ENCODE results near the gene CLK2. TPM values are rescaled to one million over a fixed set of nuclear protein-coding genes. Genes with fewer than 3 reads are reported as not detected.

CLK2 gene
- total RNA-seq, 2 donors from 2014 or later: 87.7 to 131 TPM

- Mint-ChIP-seq H3K4me3 (no peak overlapping the region), H3K36me3 (ENCODE audit: low read depth) (no peaks in the 10 kb centered on the region), H3K27ac (no peak overlapping the region), H3K27me3 (no peaks in the 10 kb centered on the region), H3K4me1 (no peaks in the 10 kb centered on the region), H3K9me3 (no peaks in the 10 kb centered on the region)
- ATAC-seq (replicated peaks): no peak
Measured at GRCh38 chr1:155285631-155286044, 12.3 kb upstream of the CLK2 start.

DNA sequence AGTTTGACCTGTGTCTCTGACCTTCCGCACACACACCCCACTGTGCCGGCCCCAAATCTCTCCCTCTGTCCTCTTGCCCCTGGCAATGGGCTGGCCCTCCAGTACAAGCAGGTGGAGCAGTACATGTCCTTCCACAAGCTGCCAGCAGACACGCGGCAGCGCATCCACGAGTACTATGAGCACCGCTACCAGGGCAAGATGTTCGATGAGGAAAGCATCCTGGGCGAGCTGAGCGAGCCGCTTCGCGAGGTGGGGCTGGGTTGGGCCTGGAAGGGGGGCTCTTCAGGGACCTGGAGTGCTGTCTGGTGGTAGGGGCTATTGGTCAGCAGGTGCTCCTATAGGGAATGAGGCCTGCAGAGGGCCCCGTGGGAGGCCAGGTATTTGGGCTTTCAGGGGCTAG, 11.8 kb upstream of the CLK2 start:
- H3K27ac Mint-ChIP-seq: no peak overlapping the region
- no peak overlapping the region for H3K4me3 Mint-ChIP-seq
- no peaks in the 10 kb centered on the region for H3K9me3 Mint-ChIP-seq
- H3K4me1 Mint-ChIP-seq: no peaks in the 10 kb centered on the region
- no peak for ATAC-seq (replicated peaks)
- H3K27me3 Mint-ChIP-seq: no peaks in the 10 kb centered on the region
- no peaks in the 10 kb centered on the region for H3K36me3 Mint-ChIP-seq (ENCODE audit: low read depth)

DNA sequence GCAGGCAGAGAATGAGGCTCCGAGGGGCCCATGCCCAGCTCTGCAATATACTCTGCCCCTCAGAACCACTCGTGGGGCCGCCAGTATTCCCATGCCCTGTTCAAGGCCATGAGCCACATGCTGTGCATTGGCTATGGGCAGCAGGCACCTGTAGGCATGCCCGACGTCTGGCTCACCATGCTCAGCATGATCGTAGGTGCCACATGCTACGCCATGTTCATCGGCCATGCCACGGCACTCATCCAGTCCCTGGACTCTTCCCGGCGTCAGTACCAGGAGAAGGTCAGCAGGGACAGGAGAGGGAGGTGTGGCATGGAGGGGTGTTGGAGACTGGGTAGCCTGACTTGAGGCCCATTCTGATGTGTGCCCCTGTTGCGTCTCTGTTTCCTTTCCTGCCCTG, 11.2 kb upstream of the CLK2 start:
- Mint-ChIP-seq H3K27me3 (no peaks in the 10 kb centered on the region), H3K4me1 (peaks cover 2% of the 10 kb centered on the region), H3K36me3 (ENCODE audit: low read depth) (no peaks in the 10 kb centered on the region), H3K27ac (no peak overlapping the region), H3K9me3 (no peaks in the 10 kb centered on the region), H3K4me3 (no peak overlapping the region)
- ATAC-seq (replicated peaks): no peak

DNA sequence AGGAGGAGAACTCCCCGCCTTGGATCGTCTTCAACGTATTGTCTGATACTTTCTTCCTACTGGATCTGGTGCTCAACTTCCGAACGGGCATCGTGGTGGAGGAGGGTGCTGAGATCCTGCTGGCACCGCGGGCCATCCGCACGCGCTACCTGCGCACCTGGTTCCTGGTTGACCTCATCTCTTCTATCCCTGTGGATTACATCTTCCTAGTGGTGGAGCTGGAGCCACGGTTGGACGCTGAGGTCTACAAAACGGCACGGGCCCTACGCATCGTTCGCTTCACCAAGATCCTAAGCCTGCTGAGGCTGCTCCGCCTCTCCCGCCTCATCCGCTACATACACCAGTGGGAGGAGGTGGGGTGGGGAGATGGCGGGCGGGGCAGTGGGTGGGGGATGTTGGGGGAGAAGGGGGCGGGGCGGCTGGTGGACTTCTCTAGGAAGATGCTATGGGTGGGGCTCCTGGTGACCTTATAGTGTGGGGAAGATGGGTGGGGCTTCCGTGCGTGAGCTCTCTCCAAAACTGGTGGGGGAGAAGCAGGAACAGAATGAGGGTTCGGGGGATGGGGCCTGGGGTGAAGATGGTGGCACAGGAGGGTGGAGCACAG, 9.3 kb upstream of the CLK2 start:
- Mint-ChIP-seq H3K27me3 (no peaks in the 10 kb centered on the region), H3K9me3 (no peaks in the 10 kb centered on the region), H3K4me3 (no peak overlapping the region), H3K36me3 (ENCODE audit: low read depth) (no peaks in the 10 kb centered on the region), H3K4me1 (peaks cover 11% of the 10 kb centered on the region), H3K27ac (no peak overlapping the region)
- no peak for ATAC-seq (replicated peaks)

- Mint-ChIP-seq H3K4me3 (peak overlapping the region; percentile 75), H3K9me3 (no peaks in the 10 kb centered on the region), H3K27ac (no peak overlapping the region), H3K4me1 (peaks cover 21% of the 10 kb centered on the region), H3K27me3 (no peaks in the 10 kb centered on the region), H3K36me3 (ENCODE audit: low read depth) (no peaks in the 10 kb centered on the region)
- ATAC-seq (replicated peaks): no peak
Measured at GRCh38 chr1:155279268-155279667, 6.0 kb upstream of the CLK2 start.

GRCh38 chr1:155278689-155279160, 5.4 kb upstream of the CLK2 start:
- H3K36me3 Mint-ChIP-seq (ENCODE audit: low read depth): no peaks in the 10 kb centered on the region
- no peak for ATAC-seq (replicated peaks)
- no peak overlapping the region for H3K27ac Mint-ChIP-seq
- peak overlapping the region; percentile 75 for H3K4me3 Mint-ChIP-seq
- no peaks in the 10 kb centered on the region for H3K27me3 Mint-ChIP-seq
- no peaks in the 10 kb centered on the region for H3K9me3 Mint-ChIP-seq
- H3K4me1 Mint-ChIP-seq: peaks cover 21% of the 10 kb centered on the region

DNA sequence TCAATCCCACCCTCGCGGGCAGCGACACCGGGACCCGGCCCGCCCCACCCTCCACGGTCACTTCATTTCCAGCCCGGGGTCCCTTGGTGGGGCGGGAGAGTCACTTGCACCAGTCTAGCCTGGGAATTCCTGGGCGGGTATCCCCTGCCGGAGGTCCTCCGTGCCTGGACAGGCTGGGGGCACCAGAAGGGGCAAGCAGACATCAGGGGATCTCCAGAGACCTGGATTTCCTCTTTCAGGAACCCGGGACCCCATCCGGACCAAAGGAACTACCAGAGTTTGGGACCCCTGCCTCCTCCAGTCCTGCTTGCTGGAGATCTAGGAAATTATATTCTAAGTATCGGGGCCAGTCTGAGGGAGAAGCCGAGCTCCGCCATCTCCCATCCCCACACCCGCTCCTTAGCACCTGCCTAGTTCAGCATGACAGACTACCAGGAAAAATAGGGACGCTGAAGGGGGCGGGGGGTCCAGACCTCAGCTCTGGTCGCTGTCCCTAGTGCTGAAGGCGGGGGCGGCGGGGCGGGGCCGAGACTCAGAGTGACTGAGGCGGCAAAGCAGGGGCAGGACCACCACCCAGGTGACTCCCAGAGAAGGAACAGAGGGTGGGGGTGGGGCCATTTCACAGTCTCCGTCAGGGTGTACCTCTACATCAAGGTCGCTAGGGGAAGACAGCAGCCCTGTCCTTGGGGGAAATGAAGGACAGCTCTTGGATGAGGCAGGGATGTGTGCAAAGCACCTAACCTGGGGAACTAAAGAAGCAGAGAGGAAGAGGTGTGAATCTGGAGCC, 4.8 kb upstream of the CLK2 start:
- H3K27ac Mint-ChIP-seq: no peak overlapping the region
- H3K4me3 Mint-ChIP-seq: peak overlapping the region; percentile 75
- H3K9me3 Mint-ChIP-seq: no peaks in the 10 kb centered on the region
- peak; percentile 12 for ATAC-seq (replicated peaks)
- H3K27me3 Mint-ChIP-seq: no peaks in the 10 kb centered on the region
- peaks cover 21% of the 10 kb centered on the region for H3K4me1 Mint-ChIP-seq
- peaks cover 6% of the 10 kb centered on the region for H3K36me3 Mint-ChIP-seq (ENCODE audit: low read depth)

GRCh38 chr1:155277070-155277901, 4.0 kb upstream of the CLK2 start, which contains the start of gene HCN3:
TSS of gene HCN3 (plus strand) at chr1:155277463. CDS start at chr1:155277591, 128 bp downstream.
- Mint-ChIP-seq H3K4me3 (peak within 1 kb of the TSS; percentile 75), H3K27ac (no peak within 1 kb of the TSS), H3K27me3 (no peaks in the 10 kb centered on the region), H3K36me3 (ENCODE audit: low read depth) (peaks cover 14% of the 10 kb centered on the region), H3K4me1 (peaks cover 25% of the 10 kb centered on the region), H3K9me3 (no peaks in the 10 kb centered on the region)
- peak; percentile 76 for ATAC-seq (replicated peaks)

GRCh38 chr1:155272466-155273342, 600 bp downstream of the CLK2 start:
- Mint-ChIP-seq H3K4me3 (peak overlapping the region; percentile 91), H3K9me3 (no peaks in the 10 kb centered on the region), H3K27me3 (no peaks in the 10 kb centered on the region), H3K4me1 (peaks cover 20% of the 10 kb centered on the region), H3K27ac (peak overlapping the region; percentile 88), H3K36me3 (ENCODE audit: low read depth) (peaks cover 60% of the 10 kb centered on the region)
- peak; percentile 54 for ATAC-seq (replicated peaks)

GRCh38 chr1:155269381-155269780, 3.9 kb downstream of the CLK2 start:
- peaks cover 14% of the 10 kb centered on the region for H3K4me1 Mint-ChIP-seq
- no peak for ATAC-seq (replicated peaks)
- H3K27me3 Mint-ChIP-seq: no peaks in the 10 kb centered on the region
- no peak overlapping the region for H3K4me3 Mint-ChIP-seq
- H3K36me3 Mint-ChIP-seq (ENCODE audit: low read depth): peaks cover 93% of the 10 kb centered on the region
- no peak overlapping the region for H3K27ac Mint-ChIP-seq
- H3K9me3 Mint-ChIP-seq: no peaks in the 10 kb centered on the region

GRCh38 chr1:155268630-155269029, 4.7 kb downstream of the CLK2 start:
- no peak overlapping the region for H3K27ac Mint-ChIP-seq
- no peaks in the 10 kb centered on the region for H3K27me3 Mint-ChIP-seq
- ATAC-seq (replicated peaks): no peak

GRCh38 chr1:155267373-155267772, 5.9 kb downstream of the CLK2 start:
- H3K27me3 Mint-ChIP-seq: no peaks in the 10 kb centered on the region
- peak overlapping the region; percentile 12 for H3K27ac Mint-ChIP-seq
- H3K4me3 Mint-ChIP-seq: no peak overlapping the region
- peaks cover 11% of the 10 kb centered on the region for H3K4me1 Mint-ChIP-seq
- peaks cover 100% of the 10 kb centered on the region for H3K36me3 Mint-ChIP-seq (ENCODE audit: low read depth)
- ATAC-seq (replicated peaks): no peak
- no peaks in the 10 kb centered on the region for H3K9me3 Mint-ChIP-seq

More at GRCh38 chr1:155268630-155269029, 4.7 kb downstream of the CLK2 start:
- Mint-ChIP-seq H3K36me3 (ENCODE audit: low read depth) (peaks cover 100% of the 10 kb centered on the region), H3K4me3 (no peak overlapping the region), H3K9me3 (no peaks in the 10 kb centered on the region), H3K4me1 (peaks cover 14% of the 10 kb centered on the region)

- H3K27ac Mint-ChIP-seq: peak overlapping the region; percentile 13
- peaks cover 7% of the 10 kb centered on the region for H3K4me1 Mint-ChIP-seq
- H3K27me3 Mint-ChIP-seq: no peaks in the 10 kb centered on the region
- H3K36me3 Mint-ChIP-seq (ENCODE audit: low read depth): peaks cover 100% of the 10 kb centered on the region
- no peak overlapping the region for H3K4me3 Mint-ChIP-seq
- H3K9me3 Mint-ChIP-seq: no peaks in the 10 kb centered on the region
- ATAC-seq (replicated peaks): no peak
Measured at GRCh38 chr1:155266553-155266952, 6.8 kb downstream of the CLK2 start.

- no peak for ATAC-seq (replicated peaks)
- Mint-ChIP-seq H3K4me3 (peak overlapping the region; percentile 96), H3K27me3 (no peaks in the 10 kb centered on the region), H3K9me3 (no peaks in the 10 kb centered on the region), H3K4me1 (peaks cover 18% of the 10 kb centered on the region), H3K36me3 (ENCODE audit: low read depth) (peaks cover 99% of the 10 kb centered on the region), H3K27ac (peak overlapping the region; percentile 95)
Measured at GRCh38 chr1:155263067-155263466, 10.2 kb downstream of the CLK2 start.
